ENCODE measurements around the gene COL5A1. TPM values are rescaled to one million over a fixed set of nuclear protein-coding genes. Genes with fewer than 3 reads are reported as not detected.

The COL5A1 gene
- total and polyA plus RNA-seq, 2 donors from 2014 or later, result 2.4 to 23.8 TPM

DNA sequence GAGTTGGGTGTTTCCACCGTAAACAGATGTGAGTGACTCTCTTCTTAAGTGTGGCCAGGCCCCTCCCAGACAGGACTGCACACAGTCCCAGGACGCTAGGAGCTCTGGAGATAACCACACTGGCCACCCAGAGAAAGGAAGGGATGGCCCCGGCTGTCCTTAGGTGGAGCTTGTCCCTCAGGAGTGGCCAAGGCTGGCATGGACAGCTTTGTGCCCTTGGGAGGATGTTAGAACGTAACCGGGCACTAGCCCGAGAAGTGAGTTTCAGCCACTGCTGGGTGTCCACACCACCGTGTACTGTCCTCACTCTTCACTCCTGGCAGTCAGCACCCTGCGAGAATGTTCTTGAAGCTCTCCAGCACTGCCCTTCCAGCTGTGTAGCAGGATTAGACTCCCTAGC is 203.2 kb downstream of the COL5A1 start:
- intact Hi-C loops (cut with DNase I), result no loop called here
- Histone ChIP-seq H3K4me3 (ENCODE audit: low read length in 3 of 3) (no peak overlapping the region), H3K27ac (ENCODE audit: low read depth in 2 of 2, low read length in 2 of 2) (no peak overlapping the region), H3K4me1 (ENCODE audit: control insufficient read depth in 2 of 3, insufficient read depth in 2 of 3, low read depth in 1 of 3, low read length in 3 of 3) (no peaks in the 10 kb centered on the region), H3K9me3 (ENCODE audit: control insufficient read depth in 2 of 3, insufficient read depth in 1 of 3, low read length in 3 of 3) (no peaks in the 10 kb centered on the region), H3K27me3 (ENCODE audit: control insufficient read depth, insufficient read depth, low read length) (no peaks in the 10 kb centered on the region), H3K9ac (ENCODE audit: low read length in 3 of 3) (no peak overlapping the region), H3K36me3 (ENCODE audit: control insufficient read depth in 2 of 3, insufficient read depth in 3 of 3, low read length in 3 of 3) (no peaks in the 10 kb centered on the region)
- FAIRE-seq, result no peak
- no peak for TF ChIP-seq CTCF (IDR thresholded peaks at IDR 0.05; ENCODE audit: borderline replicate concordance, extremely low read depth, insufficient read depth)
- peak in 1 of 5 donors; percentile 46 for DNase-seq

GRCh38 chr9:134846187-134846586 is 204.6 kb downstream of the COL5A1 start:
- H3K27ac ChIP-seq (ENCODE audit: low read depth in 2 of 2, low read length in 2 of 2), result no peak overlapping the region
- no peak for TF ChIP-seq CTCF (IDR thresholded peaks at IDR 0.05; ENCODE audit: borderline replicate concordance, extremely low read depth, insufficient read depth)
- H3K4me1 ChIP-seq (ENCODE audit: control insufficient read depth in 2 of 3, insufficient read depth in 2 of 3, low read depth in 1 of 3, low read length in 3 of 3), result no peaks in the 10 kb centered on the region
- intact Hi-C loops (cut with DNase I), result no loop called here
- no peak overlapping the region for H3K9ac ChIP-seq (ENCODE audit: low read length in 3 of 3)
- no peaks in the 10 kb centered on the region for H3K36me3 ChIP-seq (ENCODE audit: control insufficient read depth in 2 of 3, insufficient read depth in 3 of 3, low read length in 3 of 3)
- H3K27me3 ChIP-seq (ENCODE audit: control insufficient read depth, insufficient read depth, low read length), result no peaks in the 10 kb centered on the region
- FAIRE-seq (no peak), DNase-seq (no peak)
- no peak overlapping the region for H3K4me3 ChIP-seq (ENCODE audit: low read length in 3 of 3)
- H3K9me3 ChIP-seq (ENCODE audit: control insufficient read depth in 2 of 3, insufficient read depth in 1 of 3, low read length in 3 of 3), result no peaks in the 10 kb centered on the region

- no peak for DNase-seq
- no peaks in the 10 kb centered on the region for H3K36me3 ChIP-seq (ENCODE audit: control insufficient read depth in 2 of 3, insufficient read depth in 3 of 3, low read length in 3 of 3)
- H3K27me3 ChIP-seq (ENCODE audit: control insufficient read depth, insufficient read depth, low read length), result no peaks in the 10 kb centered on the region
- H3K9me3 ChIP-seq (ENCODE audit: control insufficient read depth in 2 of 3, insufficient read depth in 1 of 3, low read length in 3 of 3), result peaks cover 0 to 3% (median 0%) of the 10 kb centered on the region in 3 donors
- intact Hi-C loops (cut with DNase I), result no loop called here
- TF ChIP-seq CTCF (IDR thresholded peaks at IDR 0.05; ENCODE audit: borderline replicate concordance, extremely low read depth, insufficient read depth), result no peak
- no peak overlapping the region for H3K27ac ChIP-seq (ENCODE audit: low read depth in 2 of 2, low read length in 2 of 2)
- H3K4me1 ChIP-seq (ENCODE audit: control insufficient read depth in 2 of 3, insufficient read depth in 2 of 3, low read depth in 1 of 3, low read length in 3 of 3), result no peaks in the 10 kb centered on the region
- no peak for FAIRE-seq
- no peak overlapping the region for H3K9ac ChIP-seq (ENCODE audit: low read length in 3 of 3)
- no peak overlapping the region for H3K4me3 ChIP-seq (ENCODE audit: low read length in 3 of 3)
Observed at GRCh38 chr9:134846699-134847098, 205.1 kb downstream of the COL5A1 start.

- TF ChIP-seq CTCF (IDR thresholded peaks at IDR 0.05; ENCODE audit: borderline replicate concordance, extremely low read depth, insufficient read depth), result no peak
- Histone ChIP-seq H3K27ac (ENCODE audit: low read depth in 2 of 2, low read length in 2 of 2) (no peak overlapping the region), H3K9ac (ENCODE audit: low read length in 3 of 3) (no peak overlapping the region), H3K27me3 (ENCODE audit: control insufficient read depth, insufficient read depth, low read length) (no peaks in the 10 kb centered on the region), H3K9me3 (ENCODE audit: control insufficient read depth in 2 of 3, insufficient read depth in 1 of 3, low read length in 3 of 3) (peaks cover 0 to 3% (median 0%) of the 10 kb centered on the region in 3 donors), H3K36me3 (ENCODE audit: control insufficient read depth in 2 of 3, insufficient read depth in 3 of 3, low read length in 3 of 3) (no peaks in the 10 kb centered on the region), H3K4me1 (ENCODE audit: control insufficient read depth in 2 of 3, insufficient read depth in 2 of 3, low read depth in 1 of 3, low read length in 3 of 3) (no peaks in the 10 kb centered on the region), H3K4me3 (ENCODE audit: low read length in 3 of 3) (no peak overlapping the region)
- DNase-seq, result no peak
- FAIRE-seq, result no peak
- intact Hi-C loops (cut with DNase I), result no loop called here
Observed at GRCh38 chr9:134847138-134847537, 205.5 kb downstream of the COL5A1 start.
